Endodermal cell (in vitro differentiated cells): Measurements from ENCODE around the gene SYT13. TPM values are rescaled to one million over a fixed set of nuclear protein-coding genes. Genes with fewer than 3 reads are reported as not detected.

Experiments
- DNase-seq: peaks from one replicate; pipeline ENCODE4 v3.0.0-alpha.2; 2017
- H3K27ac ChIP-seq: 2 replicates; pipeline ENCODE4 v1.5.1; 2013; ENCODE audit warnings: mild to moderate bottlenecking, low read depth, low read length, moderate library complexity
- H3K27me3 ChIP-seq: 2 replicates; pipeline ENCODE4 v1.6.1; 2013; ENCODE audit warnings: mild to moderate bottlenecking, low read length, moderate library complexity; ENCODE audit not compliant: insufficient read depth, control insufficient read depth, poor library complexity, severe bottlenecking
- H3K36me3 ChIP-seq: 2 replicates; pipeline ENCODE4 v1.7.0; 2013; ENCODE audit warnings: mild to moderate bottlenecking, low read length, moderate library complexity; ENCODE audit not compliant: control insufficient read depth, insufficient read depth
- H3K4me1 ChIP-seq: one replicate; pipeline ENCODE4 v1.7.0; 2013; ENCODE audit warnings: low read length; ENCODE audit not compliant: control insufficient read depth, insufficient read depth
- H3K4me3 ChIP-seq: 2 replicates; pipeline ENCODE4 v1.5.1; 2013; ENCODE audit warnings: mild to moderate bottlenecking, low read length, moderate library complexity
- H3K9ac ChIP-seq: 2 replicates; pipeline ENCODE4 v1.6.1; 2013; ENCODE audit warnings: mild to moderate bottlenecking, low read length, moderate library complexity; ENCODE audit not compliant: poor library complexity, severe bottlenecking; ENCODE audit errors: extremely low read depth
- H3K9me3 ChIP-seq: 2 replicates; pipeline ENCODE4 v1.6.1; 2013; ENCODE audit warnings: mild to moderate bottlenecking, low read length, moderate library complexity; ENCODE audit not compliant: control insufficient read depth
- H3K27ac Mint-ChIP-seq: 2 replicates; pipeline ENCODE4 v1.8.0; 2020; ENCODE audit warnings: mixed read lengths
- H3K27me3 Mint-ChIP-seq: 2 replicates; pipeline ENCODE4 v1.8.0; 2021; ENCODE audit warnings: mild to moderate bottlenecking, mixed read lengths; ENCODE audit not compliant: insufficient read depth
- H3K36me3 Mint-ChIP-seq: 2 replicates; pipeline ENCODE4 v1.8.0; 2020; ENCODE audit warnings: low read depth, mixed read lengths
- H3K4me1 Mint-ChIP-seq: 2 replicates; pipeline ENCODE4 v1.8.0; 2020; ENCODE audit warnings: mixed read lengths
- H3K4me3 Mint-ChIP-seq: 2 replicates; pipeline ENCODE4 v1.8.0; 2020; ENCODE audit warnings: mild to moderate bottlenecking, moderate library complexity, mixed read lengths
- H3K9me3 Mint-ChIP-seq: 2 replicates; pipeline ENCODE4 v1.8.0; 2020; ENCODE audit warnings: mild to moderate bottlenecking, mixed read lengths
- CTCF ChIP-seq: fragments of 200-600 bp; sonication (generic); conservative IDR thresholded peaks from 2 replicates; pipeline ENCODE4 v1.5.0; 2021; ENCODE audit warnings: antibody characterized with exemption, mild to moderate bottlenecking
- WGBS, 2 experiments: methylation state at CpG; one replicate each; pipeline versions ENCODE4 v1.1.5 to v1.1.7; 2013; ENCODE audit warnings: missing lambda C conversion rate in 2 of 2, mixed read lengths in 1 of 2; ENCODE audit not compliant: insufficient coverage in 1 of 2, insufficient read length in 1 of 2; 5-methylcytosine and 5-hydroxymethylcytosine counted together
- total RNA-seq, 2 donors: library from RNA; stranded (reverse); fragmentation: NEBNext Ultra II Directional in 1 of 2; extraction: Animal tissue kit (Norgen Biotek cat#: 25700) in 1 of 2; gene quantifications; 2 replicates in 1 of 2; 3 replicates in 1 of 2; pipeline ENCODE4 v1.2.1, GENCODE V29; 2021

The SYT13 gene
- total RNA-seq, 2 donors from 2014 or later, result 3.2 to 9.3 TPM

DNA sequence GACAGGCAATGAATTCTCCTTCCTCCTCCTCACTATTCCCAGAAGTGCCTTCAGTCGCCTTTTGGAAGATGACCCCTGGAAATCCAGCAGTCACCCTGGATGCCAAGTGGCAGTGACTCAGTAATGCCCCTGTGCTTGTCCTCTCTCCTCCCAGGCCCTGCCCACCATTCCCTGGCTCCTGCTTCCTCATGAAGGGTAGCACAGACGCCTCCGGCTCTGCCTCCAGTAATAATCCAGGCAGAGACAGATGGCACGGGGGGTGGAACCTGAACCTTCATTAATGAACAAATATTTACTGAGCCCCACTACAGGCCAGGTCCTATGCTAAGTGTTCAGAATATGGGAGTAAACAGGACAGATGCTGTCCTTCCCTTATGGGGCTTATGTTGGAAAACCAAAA, 23.2 kb downstream of the SYT13 start:
- Mint-ChIP-seq H3K4me1 (peaks cover 1% of the 10 kb centered on the region), H3K9me3 (no peaks in the 10 kb centered on the region), H3K27ac (no peak overlapping the region), H3K4me3 (no peak overlapping the region), H3K27me3 (peaks cover 7% of the 10 kb centered on the region), H3K36me3 (no peaks in the 10 kb centered on the region)
- H3K27ac ChIP-seq, result no peak overlapping the region
- H3K27me3 ChIP-seq, result no peaks in the 10 kb centered on the region
- H3K4me1 ChIP-seq, result no peaks in the 10 kb centered on the region
- H3K4me3 ChIP-seq, result no peak overlapping the region
- DNase-seq, result no peak
- no peaks in the 10 kb centered on the region for H3K9me3 ChIP-seq
- TF ChIP-seq CTCF, result no peak
- H3K36me3 ChIP-seq, result no peaks in the 10 kb centered on the region
- 92 to 100% methylated on average over 2 to 4 of the region's 4 CpGs for WGBS, 2 experiments
- no peak overlapping the region for H3K9ac ChIP-seq

DNA sequence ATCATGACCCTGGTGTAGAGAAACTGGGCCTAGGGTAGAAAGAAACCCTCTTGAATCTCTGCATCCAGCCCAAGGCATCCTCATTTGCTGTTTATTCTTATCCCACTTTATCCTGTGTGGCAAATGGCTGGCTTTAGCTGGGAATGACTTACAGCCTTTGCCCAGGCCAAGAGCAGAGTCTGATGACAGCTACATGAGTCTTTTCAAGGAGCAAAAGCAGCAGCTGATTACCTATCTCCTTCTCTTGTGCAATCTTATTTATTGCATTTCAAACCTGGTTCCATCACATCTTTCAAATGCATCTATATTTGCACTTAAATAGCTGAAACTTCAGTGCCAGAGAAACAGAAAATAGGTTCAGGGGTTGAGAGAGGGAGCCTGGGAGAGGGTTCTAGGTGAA, 26.1 kb downstream of the SYT13 start:
- Mint-ChIP-seq H3K36me3 (no peaks in the 10 kb centered on the region), H3K4me3 (no peak overlapping the region), H3K27me3 (no peaks in the 10 kb centered on the region), H3K4me1 (no peaks in the 10 kb centered on the region), H3K27ac (no peak overlapping the region), H3K9me3 (no peaks in the 10 kb centered on the region)
- H3K27me3 ChIP-seq, result no peaks in the 10 kb centered on the region
- H3K4me1 ChIP-seq, result no peaks in the 10 kb centered on the region
- H3K27ac ChIP-seq, result no peak overlapping the region
- no peak overlapping the region for H3K9ac ChIP-seq
- no peak overlapping the region for H3K4me3 ChIP-seq
- no peaks in the 10 kb centered on the region for H3K9me3 ChIP-seq
- no peaks in the 10 kb centered on the region for H3K36me3 ChIP-seq
- no peak for TF ChIP-seq CTCF
- no peak for DNase-seq

GRCh38 chr11:45259592-45259991, 26.5 kb downstream of the SYT13 start:
- TF ChIP-seq CTCF, result no peak
- Histone ChIP-seq H3K9me3 (no peaks in the 10 kb centered on the region), H3K9ac (no peak overlapping the region), H3K4me1 (no peaks in the 10 kb centered on the region), H3K27me3 (no peaks in the 10 kb centered on the region), H3K36me3 (no peaks in the 10 kb centered on the region), H3K4me3 (no peak overlapping the region), H3K27ac (no peak overlapping the region)
- Mint-ChIP-seq H3K27me3 (no peaks in the 10 kb centered on the region), H3K27ac (no peak overlapping the region), H3K4me1 (no peaks in the 10 kb centered on the region), H3K9me3 (no peaks in the 10 kb centered on the region), H3K36me3 (no peaks in the 10 kb centered on the region), H3K4me3 (no peak overlapping the region)
- no peak for DNase-seq
- 92 to 96% methylated on average over 2 to 3 of the region's 3 CpGs for WGBS, 2 experiments
